ENCODE measurements around the gene NTRK3. TPM values are rescaled to one million over a fixed set of nuclear protein-coding genes. Genes with fewer than 3 reads are reported as not detected.

NTRK3 gene
- total and polyA plus RNA-seq, 2 donors (not counting 3 experiments of a cell fraction or from before 2014, with no cell fraction given), result not detected

DNA sequence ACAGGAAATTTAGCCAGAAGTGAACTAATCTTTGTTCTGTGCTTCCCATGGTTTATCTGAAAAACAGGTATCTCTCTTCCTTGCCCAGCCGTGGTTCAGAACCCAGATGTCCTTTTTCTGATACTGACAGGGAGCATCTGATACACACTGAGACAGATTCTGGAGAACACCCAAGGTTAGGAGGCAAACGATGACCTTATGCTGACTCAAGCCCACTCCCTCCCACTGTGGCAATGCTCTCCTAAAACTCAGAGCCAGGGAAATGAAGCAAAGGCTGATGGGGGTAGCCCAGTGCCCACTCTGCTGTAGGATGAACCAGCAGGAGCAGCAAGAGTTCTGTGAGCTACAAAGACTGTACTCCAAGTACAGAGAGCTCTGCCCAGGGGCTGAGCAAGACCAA, 225.1 kb downstream of the NTRK3 start:
- POLR2A ChIA-PET, result no interaction called here
- CTCF ChIA-PET, result no interaction called here
- dilution Hi-C loops (cut with MboI; ENCODE audit: extremely low pct_ligation_motif_present, low sequenced_read_pairs), result no loop called here

More for the DNA sequence above, 225.1 kb downstream of the NTRK3 start:
- no peak overlapping the region for H3K27ac ChIP-seq (ENCODE audit: insufficient read depth, low read depth, low read length)
- BruUV-seq (replicated peaks), result no TSS peak
- intact Hi-C loops (cut with micrococcal nuclease), result no loop called here
- FAIRE-seq (no peak), DNase-seq (ENCODE audit: low read depth, low spot score) (no peak)
- no peak overlapping the region for H2AFZ ChIP-seq (ENCODE audit: low read depth, low read length)
- no peak overlapping the region for H3K4me2 ChIP-seq (ENCODE audit: insufficient read depth, low read length)
- H3K79me2 ChIP-seq (ENCODE audit: control insufficient read depth, insufficient read depth, low read length), result no peaks in the 10 kb centered on the region
- H3K4me3 ChIP-seq (replicated peaks in 1 of 3; ENCODE audit: insufficient read depth in 1 of 3, low read depth in 1 of 3, low read length in 3 of 3), result no peak overlapping the region
- H4K20me1 ChIP-seq (replicated peaks; ENCODE audit: control insufficient read depth, extremely low read depth, insufficient read depth, low read length), result no peaks in the 10 kb centered on the region
- peaks cover 2% of the 10 kb centered on the region for H3K9me3 ChIP-seq (replicated peaks; ENCODE audit: control insufficient read depth, insufficient read depth, low read length)
- TF ChIP-seq POLR2A (IDR thresholded peaks at IDR 0.05; ENCODE audit: low read depth, low read length), result no peak
- no peak for TF ChIP-seq GATA2 (IDR thresholded peaks at IDR 0.05; ENCODE audit: insufficient read depth, insufficient read length, low read depth, low read length)
- no peak for TF ChIP-seq MAX (IDR thresholded peaks at IDR 0.05; ENCODE audit: insufficient read depth, insufficient read length)
- no peak for TF ChIP-seq MYC (IDR thresholded peaks at IDR 0.05; ENCODE audit: low read depth, low read length)
- TF ChIP-seq, protein P1, sequence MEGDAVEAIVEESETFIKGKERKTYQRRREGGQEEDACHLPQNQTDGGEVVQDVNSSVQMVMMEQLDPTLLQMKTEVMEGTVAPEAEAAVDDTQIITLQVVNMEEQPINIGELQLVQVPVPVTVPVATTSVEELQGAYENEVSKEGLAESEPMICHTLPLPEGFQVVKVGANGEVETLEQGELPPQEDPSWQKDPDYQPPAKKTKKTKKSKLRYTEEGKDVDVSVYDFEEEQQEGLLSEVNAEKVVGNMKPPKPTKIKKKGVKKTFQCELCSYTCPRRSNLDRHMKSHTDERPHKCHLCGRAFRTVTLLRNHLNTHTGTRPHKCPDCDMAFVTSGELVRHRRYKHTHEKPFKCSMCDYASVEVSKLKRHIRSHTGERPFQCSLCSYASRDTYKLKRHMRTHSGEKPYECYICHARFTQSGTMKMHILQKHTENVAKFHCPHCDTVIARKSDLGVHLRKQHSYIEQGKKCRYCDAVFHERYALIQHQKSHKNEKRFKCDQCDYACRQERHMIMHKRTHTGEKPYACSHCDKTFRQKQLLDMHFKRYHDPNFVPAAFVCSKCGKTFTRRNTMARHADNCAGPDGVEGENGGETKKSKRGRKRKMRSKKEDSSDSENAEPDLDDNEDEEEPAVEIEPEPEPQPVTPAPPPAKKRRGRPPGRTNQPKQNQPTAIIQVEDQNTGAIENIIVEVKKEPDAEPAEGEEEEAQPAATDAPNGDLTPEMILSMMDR (IDR thresholded peaks at IDR 0.05; ENCODE audit: extremely low read depth in 1 of 2, insufficient read depth in 1 of 2, low read depth in 1 of 2, low read length in 2 of 2), result no peak
- TF ChIP-seq JUN (IDR thresholded peaks at IDR 0.05; ENCODE audit: borderline replicate concordance, insufficient read depth, insufficient read length, low read depth), result no peak
- TF ChIP-seq FOS (IDR thresholded peaks at IDR 0.05; ENCODE audit: borderline replicate concordance, insufficient read depth, low read length), result no peak
- H3K9me1 ChIP-seq (replicated peaks; ENCODE audit: control insufficient read depth, extremely low read depth, insufficient read depth, low read length), result no peaks in the 10 kb centered on the region
- no peaks in the 10 kb centered on the region for H3K27me3 ChIP-seq (ENCODE audit: control insufficient read depth in 2 of 2, insufficient read depth in 2 of 2, low read length in 2 of 2)
- H3K36me3 ChIP-seq (ENCODE audit: control insufficient read depth in 2 of 2, extremely low read depth in 1 of 2, insufficient read depth in 2 of 2, low read length in 2 of 2), result no peaks in the 10 kb centered on the region
- no peak overlapping the region for H3K9ac ChIP-seq (replicated peaks; ENCODE audit: extremely low read depth, insufficient read depth, low read length)
- no peaks in the 10 kb centered on the region for H3K4me1 ChIP-seq (ENCODE audit: control insufficient read depth, extremely low read depth, insufficient read depth, low read length)

All from endothelial cell of umbilical vein (primary cell).